HepG2 (cell line): Measurements from ENCODE around the gene SAMD4B. TPM values are rescaled to one million over a fixed set of nuclear protein-coding genes. Genes with fewer than 3 reads are reported as not detected.

Source experiments
- ELF3 ChIP-seq: IDR thresholded peaks from 2 replicates; pipeline ENCODE4 v1.6.1; 2016; ENCODE audit warnings: missing genetic modification reagents, missing compliant biosample characterization
- FOXK2 ChIP-seq: fragments of 450-650 bp; IDR thresholded peaks from 2 replicates; pipeline ENCODE4 v1.6.1; 2016
- HNRNPH1 ChIP-seq: fragments of 200-400 bp; formaldehyde crosslinking; optimal IDR thresholded peaks from 2 replicates; pipeline ENCODE3; 2017; ENCODE audit warnings: mild to moderate bottlenecking, low read depth, low read length
- MEIS1 ChIP-seq: sonication (generic); formaldehyde crosslinking; IDR thresholded peaks from 2 replicates; pipeline ENCODE4 v1.9.0; 2021; ENCODE audit warnings: mild to moderate bottlenecking, missing genetic modification reagents, moderate library complexity, borderline replicate concordance
- NFIB ChIP-seq: sonication (generic); formaldehyde crosslinking; IDR thresholded peaks from 2 replicates; pipeline ENCODE4 v1.9.0; 2021; ENCODE audit warnings: missing genetic modification reagents, mild to moderate bottlenecking, borderline replicate concordance
- SNAPC2 ChIP-seq: sonication (generic); formaldehyde crosslinking; IDR thresholded peaks from 2 replicates; pipeline ENCODE4 v1.8.1; 2022; ENCODE audit warnings: mild to moderate bottlenecking, missing genetic modification reagents
- ZFP41 ChIP-seq: sonication (generic); formaldehyde crosslinking; IDR thresholded peaks from 2 replicates; pipeline ENCODE4 v1.4.0; 2020; ENCODE audit warnings: mild to moderate bottlenecking, missing genetic modification reagents, borderline replicate concordance
- ZMYM4 ChIP-seq: sonication (generic); formaldehyde crosslinking; IDR thresholded peaks from 2 replicates; pipeline ENCODE4 v1.8.1; 2023; ENCODE audit warnings: mild to moderate bottlenecking, missing genetic modification reagents
- ZNF543 ChIP-seq: sonication (generic); formaldehyde crosslinking; IDR thresholded peaks from 2 replicates; pipeline ENCODE4 v1.4.0; 2020; ENCODE audit warnings: mild to moderate bottlenecking, missing genetic modification reagents
- ZNF616 ChIP-seq: sonication (generic); formaldehyde crosslinking; IDR thresholded peaks from 2 replicates; pipeline ENCODE4 v1.5.0; 2020; ENCODE audit warnings: low read depth, mild to moderate bottlenecking, missing genetic modification reagents
- ZNF768 ChIP-seq: sonication (generic); formaldehyde crosslinking; IDR thresholded peaks from 2 replicates; pipeline ENCODE4 v1.4.0; 2020; ENCODE audit warnings: missing genetic modification reagents
- polyA plus RNA-seq, 8 experiments: library from polyadenylated mRNA; depleted of rRNA in 3 of 8; stranded (reverse) in 7 of 8; unstranded in 1 of 8; fragments of >200 nt; fragmentation: Illumina TruSeq in 4 of 8; extraction: Trizol in 4 of 8; gene quantifications; 2 replicates each; pipeline versions ENCODE4 v1.2.1 to v1.2.3, GENCODE V29; 2011 to 2016; ENCODE audit warnings: low read depth in 4 of 8, missing spikeins in 1 of 8, mixed read lengths in 1 of 8; ENCODE audit not compliant: insufficient read depth in 1 of 8
- total RNA-seq, 5 experiments: library from RNA; depleted of rRNA; stranded (reverse); fragments of >200 nt; fragmentation: Illumina TruSeq; extraction: Trizol; gene quantifications; 2 replicates each; pipeline ENCODE4 v1.2.3, GENCODE V29; 2016; ENCODE audit warnings: low read depth in 1 of 5
- TF ChIP-seq, protein P1 (sequence below), 2 experiments: sonication (generic) in 1 of 2; formaldehyde crosslinking in 1 of 2; IDR thresholded peaks; 2 replicates each; pipeline versions ENCODE4 v1.6.1 to v1.9.0; 2014 to 2022; ENCODE audit warnings: antibody characterized with exemption in 1 of 2, borderline replicate concordance in 1 of 2, inconsistent platforms in 1 of 2, low read depth in 1 of 2, missing genetic modification reagents in 1 of 2
- TF ChIP-seq, protein P2 (sequence below): sonication (generic); formaldehyde crosslinking; IDR thresholded peaks from 2 replicates; pipeline ENCODE4 v1.4.0; 2020; ENCODE audit warnings: missing genetic modification reagents, borderline replicate concordance
- TF ChIP-seq, protein P3 (sequence below): sonication (generic); formaldehyde crosslinking; conservative IDR thresholded peaks from 2 replicates; pipeline ENCODE4 v1.4.0; 2020; ENCODE audit warnings: missing genetic modification reagents

The SAMD4B gene
- total and polyA plus RNA-seq, 2 of the 13 experiments (the other 11 are each of a cell fraction or from before 2014, with no cell fraction given), result 26.0 to 31.8 TPM

DNA sequence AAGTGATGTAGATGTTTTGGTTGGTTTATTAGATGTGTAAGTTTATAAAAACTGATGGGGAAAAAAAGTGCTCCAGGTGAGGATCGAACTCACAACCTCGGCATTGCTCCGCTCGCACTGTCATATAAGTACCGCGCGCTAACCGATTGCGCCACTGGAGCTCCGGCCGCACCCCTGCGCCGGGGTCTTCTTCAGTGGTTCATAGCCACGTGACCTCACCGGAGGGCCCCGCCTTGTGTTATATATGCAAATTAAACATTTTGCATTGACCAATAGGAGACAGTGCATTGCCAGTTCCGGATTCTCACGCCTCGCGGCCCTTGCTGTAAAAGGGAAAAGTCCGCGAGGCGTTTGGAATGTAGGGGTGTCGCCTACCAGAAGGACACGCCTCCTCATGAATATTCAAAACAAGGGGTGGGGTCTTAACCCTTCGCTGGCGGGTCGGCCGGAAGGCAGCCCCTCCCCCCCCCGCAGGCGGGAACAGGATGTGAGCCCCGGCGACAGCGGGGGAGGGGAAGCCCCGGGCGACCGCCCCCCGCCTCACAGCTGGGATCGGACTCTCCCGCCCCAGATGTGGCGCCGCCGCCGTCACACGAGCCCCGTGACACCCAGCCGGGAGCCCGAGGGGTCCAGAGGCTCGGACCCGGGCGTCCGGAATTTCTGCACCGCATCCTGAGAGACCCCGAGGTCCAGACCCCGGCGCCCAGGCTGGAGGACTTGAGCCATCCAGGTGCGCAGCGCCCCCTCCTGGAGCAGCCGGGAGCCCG lies 70.1 kb downstream of the SAMD4B start, which contains the start of gene PLEKHG2 (continued):
- TF ChIP-seq, protein P1, sequence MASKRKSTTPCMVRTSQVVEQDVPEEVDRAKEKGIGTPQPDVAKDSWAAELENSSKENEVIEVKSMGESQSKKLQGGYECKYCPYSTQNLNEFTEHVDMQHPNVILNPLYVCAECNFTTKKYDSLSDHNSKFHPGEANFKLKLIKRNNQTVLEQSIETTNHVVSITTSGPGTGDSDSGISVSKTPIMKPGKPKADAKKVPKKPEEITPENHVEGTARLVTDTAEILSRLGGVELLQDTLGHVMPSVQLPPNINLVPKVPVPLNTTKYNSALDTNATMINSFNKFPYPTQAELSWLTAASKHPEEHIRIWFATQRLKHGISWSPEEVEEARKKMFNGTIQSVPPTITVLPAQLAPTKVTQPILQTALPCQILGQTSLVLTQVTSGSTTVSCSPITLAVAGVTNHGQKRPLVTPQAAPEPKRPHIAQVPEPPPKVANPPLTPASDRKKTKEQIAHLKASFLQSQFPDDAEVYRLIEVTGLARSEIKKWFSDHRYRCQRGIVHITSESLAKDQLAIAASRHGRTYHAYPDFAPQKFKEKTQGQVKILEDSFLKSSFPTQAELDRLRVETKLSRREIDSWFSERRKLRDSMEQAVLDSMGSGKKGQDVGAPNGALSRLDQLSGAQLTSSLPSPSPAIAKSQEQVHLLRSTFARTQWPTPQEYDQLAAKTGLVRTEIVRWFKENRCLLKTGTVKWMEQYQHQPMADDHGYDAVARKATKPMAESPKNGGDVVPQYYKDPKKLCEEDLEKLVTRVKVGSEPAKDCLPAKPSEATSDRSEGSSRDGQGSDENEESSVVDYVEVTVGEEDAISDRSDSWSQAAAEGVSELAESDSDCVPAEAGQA (IDR thresholded peaks at IDR 0.05; ENCODE audit: low read depth), result no peak
- TF ChIP-seq, protein P1 (CRISPR knock-in tag; IDR thresholded peaks at IDR 0.05; ENCODE audit: borderline replicate concordance), result no peak
- TF ChIP-seq MEIS1 (peak; percentile 2; the same call in 1 of the 2 replicates), SNAPC2 (peak; percentile 91), NFIB (no peak), ZMYM4 (CRISPR knock-in tag) (peak; percentile 57; the same call in 1 of the 2 replicates), HNRNPH1 (no peak), ZNF768 (CRISPR knock-in tag) (no peak), ZNF616 (CRISPR knock-in tag) (no peak), ZNF543 (0 out of 2 replicates have a peak, but pooled peaks have one; percentile 17), ZFP41 (CRISPR knock-in tag) (no peak), FOXK2 (0 out of 2 replicates have a peak, but pooled peaks have one; percentile 43), ELF3 (peak; percentile 35)
- TF ChIP-seq, protein P2, sequence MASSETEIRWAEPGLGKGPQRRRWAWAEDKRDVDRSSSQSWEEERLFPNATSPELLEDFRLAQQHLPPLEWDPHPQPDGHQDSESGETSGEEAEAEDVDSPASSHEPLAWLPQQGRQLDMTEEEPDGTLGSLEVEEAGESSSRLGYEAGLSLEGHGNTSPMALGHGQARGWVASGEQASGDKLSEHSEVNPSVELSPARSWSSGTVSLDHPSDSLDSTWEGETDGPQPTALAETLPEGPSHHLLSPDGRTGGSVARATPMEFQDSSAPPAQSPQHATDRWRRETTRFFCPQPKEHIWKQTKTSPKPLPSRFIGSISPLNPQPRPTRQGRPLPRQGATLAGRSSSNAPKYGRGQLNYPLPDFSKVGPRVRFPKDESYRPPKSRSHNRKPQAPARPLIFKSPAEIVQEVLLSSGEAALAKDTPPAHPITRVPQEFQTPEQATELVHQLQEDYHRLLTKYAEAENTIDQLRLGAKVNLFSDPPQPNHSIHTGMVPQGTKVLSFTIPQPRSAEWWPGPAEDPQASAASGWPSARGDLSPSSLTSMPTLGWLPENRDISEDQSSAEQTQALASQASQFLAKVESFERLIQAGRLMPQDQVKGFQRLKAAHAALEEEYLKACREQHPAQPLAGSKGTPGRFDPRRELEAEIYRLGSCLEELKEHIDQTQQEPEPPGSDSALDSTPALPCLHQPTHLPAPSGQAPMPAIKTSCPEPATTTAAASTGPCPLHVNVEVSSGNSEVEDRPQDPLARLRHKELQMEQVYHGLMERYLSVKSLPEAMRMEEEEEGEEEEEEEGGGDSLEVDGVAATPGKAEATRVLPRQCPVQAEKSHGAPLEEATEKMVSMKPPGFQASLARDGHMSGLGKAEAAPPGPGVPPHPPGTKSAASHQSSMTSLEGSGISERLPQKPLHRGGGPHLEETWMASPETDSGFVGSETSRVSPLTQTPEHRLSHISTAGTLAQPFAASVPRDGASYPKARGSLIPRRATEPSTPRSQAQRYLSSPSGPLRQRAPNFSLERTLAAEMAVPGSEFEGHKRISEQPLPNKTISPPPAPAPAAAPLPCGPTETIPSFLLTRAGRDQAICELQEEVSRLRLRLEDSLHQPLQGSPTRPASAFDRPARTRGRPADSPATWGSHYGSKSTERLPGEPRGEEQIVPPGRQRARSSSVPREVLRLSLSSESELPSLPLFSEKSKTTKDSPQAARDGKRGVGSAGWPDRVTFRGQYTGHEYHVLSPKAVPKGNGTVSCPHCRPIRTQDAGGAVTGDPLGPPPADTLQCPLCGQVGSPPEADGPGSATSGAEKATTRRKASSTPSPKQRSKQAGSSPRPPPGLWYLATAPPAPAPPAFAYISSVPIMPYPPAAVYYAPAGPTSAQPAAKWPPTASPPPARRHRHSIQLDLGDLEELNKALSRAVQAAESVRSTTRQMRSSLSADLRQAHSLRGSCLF (CRISPR knock-in tag), result no peak
- TF ChIP-seq, protein P3, sequence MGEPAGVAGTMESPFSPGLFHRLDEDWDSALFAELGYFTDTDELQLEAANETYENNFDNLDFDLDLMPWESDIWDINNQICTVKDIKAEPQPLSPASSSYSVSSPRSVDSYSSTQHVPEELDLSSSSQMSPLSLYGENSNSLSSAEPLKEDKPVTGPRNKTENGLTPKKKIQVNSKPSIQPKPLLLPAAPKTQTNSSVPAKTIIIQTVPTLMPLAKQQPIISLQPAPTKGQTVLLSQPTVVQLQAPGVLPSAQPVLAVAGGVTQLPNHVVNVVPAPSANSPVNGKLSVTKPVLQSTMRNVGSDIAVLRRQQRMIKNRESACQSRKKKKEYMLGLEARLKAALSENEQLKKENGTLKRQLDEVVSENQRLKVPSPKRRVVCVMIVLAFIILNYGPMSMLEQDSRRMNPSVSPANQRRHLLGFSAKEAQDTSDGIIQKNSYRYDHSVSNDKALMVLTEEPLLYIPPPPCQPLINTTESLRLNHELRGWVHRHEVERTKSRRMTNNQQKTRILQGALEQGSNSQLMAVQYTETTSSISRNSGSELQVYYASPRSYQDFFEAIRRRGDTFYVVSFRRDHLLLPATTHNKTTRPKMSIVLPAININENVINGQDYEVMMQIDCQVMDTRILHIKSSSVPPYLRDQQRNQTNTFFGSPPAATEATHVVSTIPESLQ, result peak; percentile 90; the same call in 1 of the 2 replicates
